ENCODE measurements around the gene GPR39.

DNA sequence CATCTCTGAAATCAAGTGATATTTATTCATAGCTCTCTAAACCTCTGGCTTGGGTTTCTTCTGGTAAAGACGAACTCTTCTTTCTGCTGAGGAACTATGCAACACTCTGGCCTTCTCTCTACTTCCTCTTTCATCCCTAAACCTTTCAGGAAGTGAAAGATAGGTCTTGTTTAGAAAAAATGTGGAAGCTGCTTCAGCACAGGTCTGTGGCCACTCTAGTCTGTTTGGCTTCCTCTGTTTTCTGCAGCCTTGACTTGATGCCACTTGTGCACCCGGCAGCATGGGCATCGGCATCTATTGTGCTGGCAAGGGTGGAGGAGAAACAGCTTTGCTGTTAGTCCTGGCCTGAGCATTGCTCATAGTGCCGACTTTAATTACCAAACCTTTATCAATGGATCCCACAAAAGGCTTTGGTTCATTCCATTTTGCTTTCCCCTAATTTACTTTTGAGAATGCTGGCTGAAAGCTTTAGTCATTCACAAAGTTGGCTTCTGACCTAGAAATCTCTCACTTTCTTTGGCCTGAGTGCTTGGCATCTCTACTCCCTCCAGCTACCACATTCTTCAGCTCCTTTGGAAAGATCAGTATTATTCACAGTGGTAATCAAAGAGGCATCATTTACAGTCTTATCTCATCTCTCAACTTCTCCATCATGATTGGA is 32.0 kb upstream of the GPR39 start:
- TF ChIP-seq, protein P1, sequence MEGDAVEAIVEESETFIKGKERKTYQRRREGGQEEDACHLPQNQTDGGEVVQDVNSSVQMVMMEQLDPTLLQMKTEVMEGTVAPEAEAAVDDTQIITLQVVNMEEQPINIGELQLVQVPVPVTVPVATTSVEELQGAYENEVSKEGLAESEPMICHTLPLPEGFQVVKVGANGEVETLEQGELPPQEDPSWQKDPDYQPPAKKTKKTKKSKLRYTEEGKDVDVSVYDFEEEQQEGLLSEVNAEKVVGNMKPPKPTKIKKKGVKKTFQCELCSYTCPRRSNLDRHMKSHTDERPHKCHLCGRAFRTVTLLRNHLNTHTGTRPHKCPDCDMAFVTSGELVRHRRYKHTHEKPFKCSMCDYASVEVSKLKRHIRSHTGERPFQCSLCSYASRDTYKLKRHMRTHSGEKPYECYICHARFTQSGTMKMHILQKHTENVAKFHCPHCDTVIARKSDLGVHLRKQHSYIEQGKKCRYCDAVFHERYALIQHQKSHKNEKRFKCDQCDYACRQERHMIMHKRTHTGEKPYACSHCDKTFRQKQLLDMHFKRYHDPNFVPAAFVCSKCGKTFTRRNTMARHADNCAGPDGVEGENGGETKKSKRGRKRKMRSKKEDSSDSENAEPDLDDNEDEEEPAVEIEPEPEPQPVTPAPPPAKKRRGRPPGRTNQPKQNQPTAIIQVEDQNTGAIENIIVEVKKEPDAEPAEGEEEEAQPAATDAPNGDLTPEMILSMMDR (IDR thresholded peaks at IDR 0.05 in 8 of 11, conservative IDR thresholded peaks at IDR 0.05 in 3 of 11) = no peak
- TF ChIP-seq POLR2A (IDR thresholded peaks at IDR 0.05) (no peak), POLR2AphosphoS5 (IDR thresholded peaks at IDR 0.05) (no peak)

All from spleen (tissue), 7 donors.